GM15510 (cell line): ENCODE results near the gene CLIP1.

Experiments used
- POLR2A ChIP-seq: IDR thresholded peaks from 3 replicates; pipeline ENCODE4 v1.6.1; 2011; ENCODE audit warnings: borderline replicate concordance; ENCODE audit not compliant: insufficient read length; ENCODE audit errors: extremely low read depth

CLIP1 gene

DNA sequence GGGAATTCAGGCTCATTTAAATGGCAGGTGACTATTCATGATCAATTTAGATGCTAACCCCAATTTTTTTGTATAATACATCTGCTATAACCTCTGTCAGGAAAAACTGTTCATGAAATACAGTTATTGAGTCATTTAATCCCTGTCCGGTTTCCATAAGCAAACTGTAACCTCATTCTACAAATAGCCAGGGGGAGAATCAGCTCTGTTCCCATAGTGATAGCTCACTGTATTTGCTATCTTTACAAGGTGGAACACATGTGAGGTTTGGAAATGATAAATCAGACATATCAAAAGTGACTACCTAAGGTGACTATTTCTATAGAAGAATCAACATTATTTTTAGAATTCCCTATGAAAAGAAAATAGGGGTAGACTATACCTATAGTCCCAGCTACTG is 117.5 kb downstream of the CLIP1 start:
- no peak for TF ChIP-seq POLR2A

DNA sequence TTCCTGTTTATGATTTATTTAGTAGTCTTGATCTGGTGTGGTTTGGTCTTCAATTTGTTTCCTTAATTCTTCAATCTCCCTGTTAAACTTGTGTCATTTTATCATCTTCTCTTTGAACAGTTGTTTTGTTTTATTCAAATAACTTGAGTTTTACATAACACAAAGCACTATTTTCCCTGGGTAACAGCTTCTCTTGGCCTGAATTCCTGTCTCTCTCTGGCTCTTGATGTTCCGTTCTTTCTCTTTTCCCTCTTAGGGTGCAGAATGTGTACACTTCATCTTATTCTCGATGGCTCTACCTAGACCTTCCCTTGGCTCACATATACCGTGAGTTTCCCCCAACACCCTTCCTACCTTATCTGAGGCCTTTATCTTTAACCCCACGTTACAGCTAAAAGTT is 119.4 kb downstream of the CLIP1 start:
- TF ChIP-seq POLR2A = no peak

DNA sequence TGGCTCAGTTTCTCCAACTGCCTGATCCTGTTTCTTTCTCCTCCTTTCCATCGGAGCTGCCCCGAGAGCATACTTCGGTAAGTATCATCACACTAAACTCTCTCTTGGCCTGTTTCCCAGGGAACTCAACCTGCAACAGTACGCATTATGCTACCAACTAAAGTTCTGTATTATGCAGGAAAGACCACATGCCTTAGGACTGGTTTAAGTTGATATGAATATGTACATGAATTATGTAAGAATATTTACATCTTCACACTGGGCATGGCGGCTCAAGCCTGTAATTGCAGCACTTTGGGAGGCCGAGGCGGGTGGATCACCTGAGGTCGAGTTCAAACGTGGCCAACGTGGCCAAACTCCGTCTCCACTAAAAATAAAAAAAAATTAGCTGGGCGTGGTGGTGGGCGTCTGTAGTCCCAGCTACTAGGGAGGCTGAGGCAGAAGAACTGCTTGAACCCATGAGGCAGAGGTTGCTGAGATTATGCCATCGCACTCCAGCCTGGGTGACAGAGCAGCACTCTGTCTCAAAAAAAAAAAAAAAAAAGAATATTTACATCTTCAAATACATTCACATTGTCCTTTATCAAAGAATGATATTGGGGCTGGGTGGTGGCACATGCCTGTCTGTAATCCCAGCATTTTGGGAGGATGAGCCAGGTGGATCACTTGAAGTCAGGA is 124.3 kb downstream of the CLIP1 start:
- no peak for TF ChIP-seq POLR2A

DNA sequence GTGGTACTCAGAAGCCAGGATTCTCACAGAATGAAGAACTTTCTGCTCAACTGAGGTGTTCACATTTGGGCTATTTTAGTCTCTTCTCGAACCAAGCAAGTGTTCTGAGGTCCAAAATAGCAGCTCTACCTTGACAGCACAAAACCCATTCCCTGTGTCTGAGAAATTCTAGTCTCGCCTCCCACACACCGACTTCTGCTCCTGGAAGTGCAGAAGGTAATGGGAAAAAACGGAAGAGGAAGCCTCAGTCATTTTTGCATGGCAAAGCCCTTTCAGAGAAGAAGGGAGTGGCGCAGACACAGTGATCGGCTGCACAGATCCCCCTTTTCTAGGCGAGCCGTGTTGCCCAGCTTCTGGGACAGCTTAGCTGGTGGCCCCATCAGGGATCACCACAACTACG is 125.0 kb downstream of the CLIP1 start:
- TF ChIP-seq POLR2A = no peak

DNA sequence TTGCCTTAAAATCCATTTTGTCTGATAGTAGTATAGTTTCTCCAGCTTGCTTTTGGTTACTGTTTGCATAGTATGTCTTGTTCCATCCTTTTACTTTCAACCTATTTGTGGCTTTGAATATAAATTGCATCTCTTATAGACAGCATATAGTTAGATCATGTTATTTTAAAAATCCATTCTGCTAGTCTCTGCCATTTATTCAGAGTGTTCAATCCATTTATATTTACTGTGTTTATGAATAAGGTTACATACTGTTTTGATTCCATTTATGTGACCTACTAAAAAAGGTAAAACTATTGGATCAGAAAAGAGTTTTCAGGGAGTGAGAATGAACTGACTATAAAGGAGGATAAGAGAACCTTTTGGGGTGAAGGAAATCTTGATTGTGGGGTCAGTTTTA is 126.6 kb downstream of the CLIP1 start:
- no peak for TF ChIP-seq POLR2A

DNA sequence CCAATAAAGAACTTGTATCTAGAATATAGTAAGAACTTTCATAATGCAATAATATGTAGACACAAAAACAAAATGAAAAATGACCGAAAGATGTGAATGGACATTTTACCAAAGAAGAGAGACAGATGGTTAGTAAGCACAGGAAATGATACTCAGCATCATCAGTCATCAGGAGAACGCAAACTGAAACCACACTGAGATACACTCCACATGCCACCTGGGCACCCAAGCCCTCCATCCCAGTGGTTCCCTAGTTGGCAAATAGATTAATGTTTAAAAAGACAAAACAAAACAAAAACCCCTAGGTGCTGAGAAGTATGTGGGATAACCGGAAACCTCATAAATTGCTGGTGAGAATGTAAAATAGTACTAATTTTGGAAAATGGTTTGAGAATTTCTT is 129.4 kb downstream of the CLIP1 start:
- TF ChIP-seq POLR2A = no peak

DNA sequence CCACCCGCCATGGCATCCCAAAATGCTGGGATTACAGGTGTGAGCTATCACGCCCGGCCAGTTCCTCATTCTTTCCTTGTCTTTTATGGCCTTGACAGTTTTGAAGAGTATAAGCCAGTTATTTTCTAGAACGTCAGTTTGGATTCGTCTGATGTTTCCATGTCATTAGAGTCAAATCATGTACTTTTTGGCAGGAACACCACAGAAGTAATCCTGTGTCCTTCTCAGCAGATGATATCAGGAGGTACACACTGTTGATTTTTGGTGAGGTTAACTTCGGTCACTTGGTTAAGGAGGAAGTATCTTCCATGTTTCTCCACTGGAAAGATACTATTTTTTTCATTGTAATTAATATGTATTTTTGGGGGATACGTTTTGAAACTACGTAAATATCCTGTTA is 131.0 kb downstream of the CLIP1 start:
- TF ChIP-seq POLR2A = no peak

DNA sequence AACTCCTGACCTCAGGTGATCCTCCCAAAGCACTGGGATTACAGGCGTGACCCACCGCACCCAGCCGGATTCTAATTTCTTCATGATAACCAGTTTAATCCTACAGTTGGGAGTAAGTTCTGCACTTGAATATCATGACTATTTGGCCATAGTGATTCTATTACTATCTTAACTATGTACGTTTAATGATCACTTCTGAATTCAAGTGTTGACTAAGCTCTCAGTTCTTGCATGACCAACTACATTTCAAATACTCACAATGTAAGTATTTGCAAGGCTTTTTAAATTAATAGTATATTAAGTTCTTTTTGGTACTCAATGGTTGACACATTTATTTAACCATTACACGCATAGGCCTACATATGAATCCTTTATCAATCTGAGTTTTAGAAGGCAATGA is 138.8 kb downstream of the CLIP1 start:
- TF ChIP-seq POLR2A = no peak

DNA sequence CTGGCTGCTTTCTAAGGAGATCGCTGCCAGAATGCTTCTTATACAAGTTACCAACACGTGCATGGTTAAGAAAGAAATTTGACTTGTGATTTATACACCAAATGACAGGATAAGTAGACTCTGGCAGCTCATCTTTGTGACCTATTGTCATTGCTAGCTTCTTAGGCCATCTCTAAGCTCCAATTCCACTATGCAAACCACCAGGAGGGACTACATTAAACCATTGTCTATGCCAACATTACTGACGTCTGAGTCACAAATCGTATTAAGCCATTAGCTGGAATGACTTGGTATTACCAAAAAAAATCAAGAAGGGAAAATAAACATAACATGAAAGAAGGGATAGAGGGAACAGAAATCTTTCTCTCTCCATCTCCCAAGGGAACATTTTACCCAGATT is 140.4 kb downstream of the CLIP1 start:
- TF ChIP-seq POLR2A = no peak

DNA sequence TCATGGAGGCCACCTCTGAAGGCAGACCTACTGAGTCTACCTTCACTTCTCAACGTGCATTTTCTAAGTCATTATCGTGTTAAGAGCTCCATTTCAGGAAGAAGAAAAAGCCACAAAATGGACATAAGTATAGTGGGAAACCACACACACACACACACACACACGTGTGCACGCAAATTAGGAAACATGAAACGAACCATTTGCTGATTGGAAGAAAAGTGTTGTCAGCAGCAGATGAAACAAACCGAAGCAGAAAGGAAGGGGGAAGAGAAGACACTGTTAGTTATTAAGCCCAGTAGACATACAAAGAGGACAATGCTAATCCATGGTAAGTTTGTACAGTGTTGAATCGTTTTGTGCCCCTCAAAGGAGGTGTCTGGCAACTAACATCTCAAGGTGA is 146.2 kb downstream of the CLIP1 start:
- TF ChIP-seq POLR2A = no peak

DNA sequence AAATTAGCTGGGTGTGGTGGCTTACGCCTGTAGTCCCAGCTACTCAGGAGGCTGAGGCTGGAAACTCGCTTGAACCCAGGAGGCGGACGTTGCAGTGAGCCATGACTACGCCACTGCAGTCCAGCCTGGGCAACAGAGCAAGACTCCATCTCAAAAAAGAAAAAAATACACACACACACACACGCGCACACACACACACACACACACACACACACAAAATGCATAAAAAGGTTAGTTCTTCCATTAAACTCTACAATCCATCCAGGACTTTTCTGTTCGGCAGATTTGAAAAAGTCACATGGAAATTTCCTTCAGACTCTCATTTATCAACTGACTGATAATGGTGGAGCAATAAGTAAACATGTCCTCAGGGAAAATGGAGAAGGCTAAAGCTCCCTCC is 147.0 kb downstream of the CLIP1 start:
- no peak for TF ChIP-seq POLR2A

DNA sequence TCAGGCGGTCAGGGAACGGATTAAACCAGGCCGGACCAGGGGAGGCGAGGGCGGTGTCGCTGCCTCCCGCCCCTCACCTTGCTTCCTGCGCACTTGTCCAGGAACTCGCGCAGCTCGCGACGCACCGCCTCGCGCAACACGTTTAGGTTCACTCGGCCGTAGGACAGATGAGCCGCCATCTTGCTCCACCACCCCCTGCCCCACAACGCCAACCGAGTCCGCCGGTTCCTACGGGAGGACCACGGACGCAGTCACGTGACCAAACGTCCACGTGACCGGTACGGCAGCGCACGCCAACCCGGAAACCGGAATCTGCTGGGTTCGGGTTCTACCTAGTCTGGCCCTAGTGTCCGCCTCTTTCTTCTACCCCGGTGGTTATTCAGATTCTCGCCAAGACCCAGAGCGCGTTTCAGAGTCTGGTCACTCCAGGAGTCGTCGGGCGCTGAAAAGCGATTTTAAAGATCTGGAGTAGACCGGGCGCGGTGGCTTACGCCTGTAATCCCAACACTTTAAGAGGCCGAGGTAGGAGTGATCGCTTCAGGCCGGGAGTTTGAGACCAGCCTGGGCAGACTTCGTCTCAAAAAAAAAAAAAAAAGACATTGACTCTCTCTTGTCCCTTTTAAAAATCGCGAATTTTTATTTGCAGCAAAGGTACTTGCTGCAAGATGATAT is 156.1 kb downstream of the CLIP1 start, which contains the start of gene VPS33A:
Gene VPS33A (minus strand): TSS at position 265 of the 672 bp plus-strand sequence. CDS start 86 bp downstream, at position 179.
- peak; percentile 86 for TF ChIP-seq POLR2A

DNA sequence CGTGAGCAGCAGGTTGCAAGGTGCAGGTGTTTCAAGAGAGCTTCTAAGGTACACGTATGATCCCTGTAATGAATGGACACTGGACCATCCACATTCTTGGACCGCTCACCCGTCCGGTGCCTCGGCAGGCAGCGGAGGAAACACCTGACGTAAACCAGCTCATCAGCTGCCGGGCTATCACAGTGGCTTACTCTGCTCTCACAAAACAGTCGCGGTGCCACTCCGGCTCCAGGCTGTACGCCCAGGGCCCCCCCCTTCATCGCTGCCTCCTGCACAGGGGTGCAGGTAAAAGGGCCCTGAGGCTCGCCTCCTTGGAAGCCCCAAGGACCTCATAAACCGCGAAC is 156.6 kb downstream of the CLIP1 start:
- no peak for TF ChIP-seq POLR2A

DNA sequence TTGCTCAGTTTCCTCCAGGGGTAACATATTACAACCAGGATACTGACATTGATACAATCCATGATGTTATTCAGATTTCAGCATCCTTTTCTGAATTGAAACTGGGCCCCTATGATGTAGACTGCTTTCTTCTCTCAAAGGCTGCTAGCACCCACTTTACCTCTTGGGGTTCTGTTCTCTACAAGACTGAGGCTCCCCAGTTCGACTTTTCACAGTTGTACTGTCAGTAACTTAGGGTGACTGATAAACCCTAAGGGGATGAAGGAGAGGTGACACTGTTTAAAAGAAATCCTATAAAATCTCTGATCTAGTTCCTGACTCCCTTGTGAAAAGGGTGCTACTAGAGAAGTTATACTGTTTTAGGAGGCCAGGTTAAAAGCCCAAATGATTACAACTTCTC is 157.0 kb downstream of the CLIP1 start:
- TF ChIP-seq POLR2A = no peak

DNA sequence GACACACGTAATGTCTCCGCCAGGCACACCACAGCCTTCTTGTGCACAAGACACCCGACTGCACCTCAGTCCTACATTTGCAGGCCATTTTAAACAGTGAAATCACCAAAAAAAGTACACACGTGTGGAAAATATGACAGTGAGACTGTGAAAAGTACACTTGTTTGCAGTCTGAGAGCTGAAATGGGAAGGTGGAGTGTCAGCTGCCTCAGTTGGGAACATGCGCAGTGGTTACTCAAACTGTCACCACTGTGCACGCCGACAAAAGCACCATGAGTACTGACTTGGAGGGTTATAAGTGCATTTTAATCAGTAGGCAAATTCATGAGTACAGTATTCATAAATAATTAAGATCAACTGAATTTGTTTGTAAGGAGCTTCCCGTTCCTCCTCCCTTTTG is 171.9 kb downstream of the CLIP1 start:
- no peak for TF ChIP-seq POLR2A

DNA sequence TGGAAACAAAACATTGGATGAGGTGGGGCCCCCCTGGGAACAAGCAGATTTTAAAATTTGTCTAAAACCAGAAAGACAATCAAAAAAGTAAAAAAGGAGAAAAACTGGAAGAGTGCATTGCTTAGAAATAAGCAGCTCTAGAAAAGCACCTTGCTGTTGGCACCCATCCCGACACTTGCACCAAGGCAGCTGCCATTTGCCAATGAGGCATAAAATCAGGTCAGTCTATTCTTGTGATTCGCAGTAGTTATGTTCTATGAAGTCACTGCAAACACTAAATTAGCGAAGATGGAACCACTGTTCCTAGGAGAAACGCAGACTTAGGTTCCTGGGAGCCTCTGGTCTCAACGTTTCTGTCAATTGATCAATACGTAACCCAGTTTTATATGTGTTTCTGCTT is 172.4 kb downstream of the CLIP1 start:
- TF ChIP-seq POLR2A = no peak
